ENCODE data around the gene NLRC5. TPM values are rescaled to one million over a fixed set of nuclear protein-coding genes. Genes with fewer than 3 reads are reported as not detected.

Gene NLRC5
- total RNA-seq, 4 donors from 2014 or later = 47.6 to 314 (median 80.8) TPM

GRCh38 chr16:57036945-57037344, 47.6 kb downstream of the NLRC5 start:
- Histone ChIP-seq H3K36me3 (peaks cover 0 to 52% (median 0%) of the 10 kb centered on the region in 3 donors), H3K27ac (peak overlapping the region in 1 of 4 donors; percentile 92), H3K9me3 (no peaks in the 10 kb centered on the region), H3K4me3 (no peak overlapping the region), H3K4me1 (peaks cover 0 to 31% (median 16%) of the 10 kb centered on the region in 4 donors), H3K27me3 (no peaks in the 10 kb centered on the region)
- TF ChIP-seq CTCF (IDR thresholded peaks at IDR 0.05) = no peak
- TF ChIP-seq POLR2A (IDR thresholded peaks at IDR 0.05) = no peak
- no peak for DNase-seq

GRCh38 chr16:57038166-57038565, 48.8 kb downstream of the NLRC5 start:
- no peaks in the 10 kb centered on the region for H3K27me3 ChIP-seq
- no peak for DNase-seq
- TF ChIP-seq CTCF (IDR thresholded peaks at IDR 0.05) (no peak), POLR2A (IDR thresholded peaks at IDR 0.05) (no peak)
- H3K4me3 ChIP-seq = no peak overlapping the region
- H3K4me1 ChIP-seq = peaks cover 0 to 37% (median 19%) of the 10 kb centered on the region in 4 donors
- no peaks in the 10 kb centered on the region for H3K9me3 ChIP-seq
- peaks cover 0 to 52% (median 0%) of the 10 kb centered on the region in 3 donors for H3K36me3 ChIP-seq
- H3K27ac ChIP-seq = peak overlapping the region in 3 of 4 donors; percentile 14 to 92 (median 73)

GRCh38 chr16:57039148-57039812, 49.9 kb downstream of the NLRC5 start:
- peaks cover 0 to 52% (median 0%) of the 10 kb centered on the region in 3 donors for H3K36me3 ChIP-seq
- TF ChIP-seq CTCF (IDR thresholded peaks at IDR 0.05) (no peak), POLR2A (IDR thresholded peaks at IDR 0.05) (no peak)
- DNase-seq = peak in 2 of 3 donors; percentile 74 to 76

GRCh38 chr16:57041182-57042156, 52.1 kb downstream of the NLRC5 start:
- no peaks in the 10 kb centered on the region for H3K27me3 ChIP-seq
- peak overlapping the region; percentile 63 to 92 (median 70) for H3K27ac ChIP-seq
- peaks cover 0 to 44% (median 0%) of the 10 kb centered on the region in 3 donors for H3K36me3 ChIP-seq
- TF ChIP-seq CTCF (IDR thresholded peaks at IDR 0.05) (no peak), POLR2A (IDR thresholded peaks at IDR 0.05) (no peak)
- peak overlapping the region in 1 of 4 donors; percentile 28 for H3K4me3 ChIP-seq
- H3K9me3 ChIP-seq = no peaks in the 10 kb centered on the region
- peak in 2 of 3 donors; percentile 89 to 91 for DNase-seq
- H3K4me1 ChIP-seq = peaks cover 0 to 49% (median 26%) of the 10 kb centered on the region in 4 donors

More at GRCh38 chr16:57039148-57039812, 49.9 kb downstream of the NLRC5 start:
- Histone ChIP-seq H3K27me3 (no peaks in the 10 kb centered on the region), H3K4me1 (peaks cover 0 to 41% (median 22%) of the 10 kb centered on the region in 4 donors), H3K4me3 (no peak overlapping the region), H3K27ac (peak overlapping the region; percentile 40 to 92 (median 67)), H3K9me3 (no peaks in the 10 kb centered on the region)

Data from Peyer's patch (tissue), 4 donors.